Uterus (tissue), 2 donors: ENCODE measurements around the gene SLC8A1.

Source experiments
- POLR2A ChIP-seq, 2 donors: fragments of 450-650 bp; IDR thresholded peaks; one replicate each; pipeline ENCODE4 v1.6.1; 2016; ENCODE audit warnings: antibody characterized with exemption in 2 of 2, mild to moderate bottlenecking in 1 of 2, moderate library complexity in 1 of 2
- TF ChIP-seq, protein P1 (sequence below), 4 experiments: fragments of 200-600 bp in 2 of 4; fragments of 450-650 bp in 2 of 4; sonication (generic) in 2 of 4; IDR thresholded peaks; one replicate each; pipeline ENCODE4 v1.5.1; 2016 to 2019; ENCODE audit warnings: antibody characterized with exemption in 4 of 4, mild to moderate bottlenecking in 2 of 4, moderate library complexity in 1 of 4

DNA sequence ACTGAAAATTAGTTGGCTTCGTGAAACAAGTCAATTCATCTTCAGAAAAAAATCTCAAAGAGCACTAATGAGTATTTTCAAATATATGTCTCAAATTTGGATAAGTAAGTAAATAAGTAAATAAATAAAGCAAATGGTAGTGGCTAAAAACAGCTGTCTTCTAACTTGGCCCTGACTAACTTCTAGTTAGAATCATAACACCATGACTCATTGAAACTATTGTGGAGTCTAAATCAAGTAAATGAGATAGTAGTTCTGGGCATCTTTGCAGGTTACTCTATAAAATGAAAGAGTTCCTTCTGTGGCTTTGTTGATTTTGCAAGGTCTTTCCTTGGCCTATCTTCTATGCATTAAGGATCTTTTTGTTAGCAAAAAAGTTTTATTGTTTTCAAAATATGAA lies 110.7 kb downstream of the SLC8A1 start:
- TF ChIP-seq, protein P1, sequence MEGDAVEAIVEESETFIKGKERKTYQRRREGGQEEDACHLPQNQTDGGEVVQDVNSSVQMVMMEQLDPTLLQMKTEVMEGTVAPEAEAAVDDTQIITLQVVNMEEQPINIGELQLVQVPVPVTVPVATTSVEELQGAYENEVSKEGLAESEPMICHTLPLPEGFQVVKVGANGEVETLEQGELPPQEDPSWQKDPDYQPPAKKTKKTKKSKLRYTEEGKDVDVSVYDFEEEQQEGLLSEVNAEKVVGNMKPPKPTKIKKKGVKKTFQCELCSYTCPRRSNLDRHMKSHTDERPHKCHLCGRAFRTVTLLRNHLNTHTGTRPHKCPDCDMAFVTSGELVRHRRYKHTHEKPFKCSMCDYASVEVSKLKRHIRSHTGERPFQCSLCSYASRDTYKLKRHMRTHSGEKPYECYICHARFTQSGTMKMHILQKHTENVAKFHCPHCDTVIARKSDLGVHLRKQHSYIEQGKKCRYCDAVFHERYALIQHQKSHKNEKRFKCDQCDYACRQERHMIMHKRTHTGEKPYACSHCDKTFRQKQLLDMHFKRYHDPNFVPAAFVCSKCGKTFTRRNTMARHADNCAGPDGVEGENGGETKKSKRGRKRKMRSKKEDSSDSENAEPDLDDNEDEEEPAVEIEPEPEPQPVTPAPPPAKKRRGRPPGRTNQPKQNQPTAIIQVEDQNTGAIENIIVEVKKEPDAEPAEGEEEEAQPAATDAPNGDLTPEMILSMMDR (IDR thresholded peaks at IDR 0.05) = no peak
- no peak for TF ChIP-seq POLR2A (IDR thresholded peaks at IDR 0.05)
